H1 (cell line): Measurements from ENCODE around the gene MITF. TPM values are rescaled to one million over a fixed set of nuclear protein-coding genes. Genes with fewer than 3 reads are reported as not detected.

ENCODE experiments used
- CTCF ChIA-PET: fragments of 300-600 bp; sonication (Branson Sonifier 250); formaldehyde crosslinking; loops from one replicate; lab custom pipeline; 2021; ENCODE audit not compliant: partially characterized antibody; lab: Charles Lee
- POLR2A ChIA-PET: fragments of 300-600 bp; sonication (Branson Sonifier 250); formaldehyde crosslinking; loops from one replicate; lab custom pipeline; 2021; ENCODE audit warnings: inconsistent platforms; ENCODE audit not compliant: partially characterized antibody; lab: Charles Lee
- DNase-seq, 2 experiments: peaks; one replicate each; pipeline versions ENCODE4 v3.0.0 to v3.0.0-alpha.2; 2010 to 2022; ENCODE audit warnings: low spot score in 2 of 2, low read depth in 1 of 2, mixed read lengths in 1 of 2
- FAIRE-seq: peaks from 2 replicates; lab custom pipeline; 2011; peaks lifted over from hg19 to GRCh38; lab: Jason Lieb, UNC
- H2AFZ ChIP-seq: 2 replicates; pipeline ENCODE4 v1.8.1; 2012; ENCODE audit warnings: low read length, inconsistent platforms
- H2AK5ac ChIP-seq: 2 replicates; pipeline ENCODE4 v1.6.1; 2013; ENCODE audit warnings: low read depth, low read length
- H2BK120ac ChIP-seq: replicated peaks from 2 replicates; pipeline ENCODE3; 2013; ENCODE audit warnings: low read depth, low read length, inconsistent platforms
- H2BK12ac ChIP-seq: 2 replicates; pipeline ENCODE4 v1.6.1; 2013; ENCODE audit warnings: low read depth, low read length
- H2BK15ac ChIP-seq: 2 replicates; pipeline ENCODE4 v1.6.1; 2013; ENCODE audit warnings: low read length
- H2BK20ac ChIP-seq: 2 replicates; pipeline ENCODE4 v1.6.1; 2013; ENCODE audit warnings: low read length
- H2BK5ac ChIP-seq: 2 replicates; pipeline ENCODE4 v1.6.1; 2013; ENCODE audit warnings: low read depth, low read length
- H3K14ac ChIP-seq: 2 replicates; pipeline ENCODE4 v1.6.1; 2013; ENCODE audit warnings: inconsistent platforms; ENCODE audit not compliant: insufficient read length
- H3K18ac ChIP-seq: 2 replicates; pipeline ENCODE4 v1.6.1; 2013; ENCODE audit warnings: low read length; ENCODE audit errors: extremely low read depth
- H3K23ac ChIP-seq: 2 replicates; pipeline ENCODE4 v1.6.1; 2013; ENCODE audit warnings: inconsistent platforms; ENCODE audit not compliant: insufficient read length
- H3K23me2 ChIP-seq: 2 replicates; pipeline ENCODE4 v1.6.1; 2013; ENCODE audit warnings: low read depth, low read length
- H3K27ac ChIP-seq: 2 replicates; pipeline ENCODE4 v1.6.1; 2011; ENCODE audit warnings: low read depth, low read length, inconsistent platforms
- H3K27me3 ChIP-seq, 4 experiments: replicated peaks in 1 of 4; 1 replicate in 1 of 4; 2 replicates in 3 of 4; pipeline versions ENCODE4 v1.6.1 to v1.8.1; 2011 to 2013; ENCODE audit warnings: low read length in 3 of 4, mild to moderate bottlenecking in 3 of 4, inconsistent platforms in 2 of 4, mixed read lengths in 2 of 4, moderate library complexity in 1 of 4; ENCODE audit not compliant: control insufficient read depth in 3 of 4, insufficient read depth in 3 of 4; ENCODE audit errors: extremely low read depth in 1 of 4
- H3K36me3 ChIP-seq, 4 experiments: 2 replicates each; pipeline versions ENCODE4 v1.6.1 to v1.8.1; 2011 to 2013; ENCODE audit warnings: mild to moderate bottlenecking in 4 of 4, low read length in 3 of 4, moderate library complexity in 2 of 4, control low read depth in 1 of 4, inconsistent platforms in 1 of 4; ENCODE audit not compliant: insufficient read depth in 4 of 4, control insufficient read depth in 2 of 4
- H3K4ac ChIP-seq: replicated peaks from 2 replicates; pipeline ENCODE3; 2013; ENCODE audit warnings: low read length, low read depth, mixed read lengths, inconsistent platforms; ENCODE audit not compliant: insufficient read length
- H3K4me1 ChIP-seq, 4 experiments: replicated peaks in 1 of 4; 1 replicate in 1 of 4; 2 replicates in 3 of 4; pipeline versions ENCODE4 v1.6.1 to v1.8.1; 2011 to 2013; ENCODE audit warnings: low read length in 3 of 4, inconsistent platforms in 2 of 4, mixed read lengths in 1 of 4; ENCODE audit not compliant: insufficient read depth in 4 of 4, control insufficient read depth in 3 of 4
- H3K4me2 ChIP-seq, 2 experiments: 2 replicates each; pipeline versions ENCODE4 v1.6.1 to v1.8.1; 2011 to 2013; ENCODE audit warnings: low read depth in 2 of 2, low read length in 2 of 2, control low read depth in 1 of 2, inconsistent platforms in 1 of 2, mild to moderate bottlenecking in 1 of 2; ENCODE audit not compliant: insufficient read depth in 1 of 2
- H3K4me3 ChIP-seq, 4 experiments: fragments of 200-600, 300-600 bp in 1 of 4; sonication (generic), shearing (Covaris generic), sonication (Bioruptor Twin) in 1 of 4; 2 replicates each; pipeline versions ENCODE4 v1.5.1 to v1.8.1; 2011 to 2016; ENCODE audit warnings: low read length in 4 of 4, low read depth in 3 of 4, control low read depth in 2 of 4, inconsistent platforms in 2 of 4, mild to moderate bottlenecking in 2 of 4, mixed read lengths in 1 of 4, moderate library complexity in 1 of 4; ENCODE audit not compliant: insufficient read depth in 2 of 4; ENCODE audit errors: extremely low read depth in 1 of 4
- H3K56ac ChIP-seq: replicated peaks from 2 replicates; pipeline ENCODE3; 2013; ENCODE audit warnings: low read depth, mild to moderate bottlenecking, mixed read lengths, low read length, inconsistent platforms; ENCODE audit not compliant: insufficient read length
- H3K79me1 ChIP-seq: 2 replicates; pipeline ENCODE4 v1.6.1; 2013; ENCODE audit warnings: low read depth, low read length, control low read depth
- H3K79me2 ChIP-seq, 2 experiments: 2 replicates each; pipeline versions ENCODE4 v1.6.1 to v1.8.1; 2012 to 2013; ENCODE audit warnings: low read length in 2 of 2, mild to moderate bottlenecking in 2 of 2, inconsistent platforms in 1 of 2; ENCODE audit not compliant: insufficient read depth in 2 of 2, control insufficient read depth in 1 of 2
- H3K9ac ChIP-seq, 4 experiments: replicated peaks in 1 of 4; 1 replicate in 1 of 4; 2 replicates in 3 of 4; pipeline versions ENCODE4 v1.6.1 to v1.8.1; 2011 to 2013; ENCODE audit warnings: low read depth in 3 of 4, low read length in 3 of 4, control low read depth in 2 of 4, mild to moderate bottlenecking in 2 of 4, moderate library complexity in 2 of 4, inconsistent platforms in 1 of 4; ENCODE audit errors: extremely low read depth in 1 of 4
- H3K9me3 ChIP-seq, 2 experiments: 2 replicates each; pipeline versions ENCODE4 v1.6.1 to v1.8.1; 2012 to 2013; ENCODE audit warnings: mild to moderate bottlenecking in 2 of 2, moderate library complexity in 2 of 2, control low read depth in 1 of 2, inconsistent platforms in 1 of 2, low read depth in 1 of 2, low read length in 1 of 2, mixed read lengths in 1 of 2; ENCODE audit not compliant: insufficient read depth in 2 of 2
- H4K20me1 ChIP-seq, 2 experiments: replicated peaks in 1 of 2; 2 replicates each; pipeline versions ENCODE3 to v1.8.1; 2011 to 2013; ENCODE audit warnings: inconsistent platforms in 2 of 2, low read length in 2 of 2, mild to moderate bottlenecking in 1 of 2; ENCODE audit not compliant: insufficient read depth in 2 of 2, control insufficient read depth in 1 of 2
- H4K5ac ChIP-seq: 2 replicates; pipeline ENCODE4 v1.6.1; 2013; ENCODE audit warnings: low read length, low read depth, mixed read lengths, inconsistent platforms; ENCODE audit not compliant: insufficient read length
- H4K8ac ChIP-seq: 2 replicates; pipeline ENCODE4 v1.8.0; 2013; ENCODE audit warnings: mild to moderate bottlenecking, moderate library complexity, low read length, inconsistent platforms; ENCODE audit not compliant: insufficient read depth; ENCODE audit errors: extremely low read depth
- H4K91ac ChIP-seq: replicated peaks from 2 replicates; pipeline ENCODE3; 2013; ENCODE audit warnings: low read length, mixed read lengths, inconsistent platforms; ENCODE audit not compliant: insufficient read length
- E2F6 ChIP-seq: IDR thresholded peaks from 2 replicates; pipeline ENCODE4 v1.6.1; 2012; ENCODE audit warnings: inconsistent platforms
- EGR1 ChIP-seq: IDR thresholded peaks from 2 replicates; pipeline ENCODE4 v1.6.1; 2011; ENCODE audit warnings: low read depth, low read length, borderline replicate concordance
- EZH2 ChIP-seq: fragments of 200-600 bp; sonication (generic); IDR thresholded peaks from 2 replicates; pipeline ENCODE4 v1.7.1; 2012; ENCODE audit warnings: low read depth, mild to moderate bottlenecking, moderate library complexity, low read length, inconsistent platforms; ENCODE audit not compliant: severe bottlenecking
- HDAC2 ChIP-seq, 2 experiments: fragments of 300-600 bp in 1 of 2; sonication (generic) in 1 of 2; IDR thresholded peaks; 2 replicates each; pipeline ENCODE4 v1.6.1; 2011 to 2012; ENCODE audit warnings: low read depth in 2 of 2, low read length in 2 of 2, mild to moderate bottlenecking in 2 of 2, moderate library complexity in 2 of 2, borderline replicate concordance in 1 of 2, inconsistent platforms in 1 of 2
- MAFK ChIP-seq: IDR thresholded peaks from 2 replicates; pipeline ENCODE4 v1.6.1; 2012; ENCODE audit warnings: low read depth, mild to moderate bottlenecking, improper control_type of control experiment, low read length
- YY1 ChIP-seq: IDR thresholded peaks from 2 replicates; pipeline ENCODE4 v1.6.1; 2011; ENCODE audit warnings: low read depth, mild to moderate bottlenecking, low read length
- ZNF274 ChIP-seq: IDR thresholded peaks from 2 replicates; pipeline ENCODE4 v1.7.0; 2012; ENCODE audit warnings: low read length, borderline replicate concordance; ENCODE audit errors: extremely low read depth
- WGBS, 2 experiments: shearing (Covaris generic) in 1 of 2; methylation state at CpG; one replicate each; pipeline versions ENCODE4 v1.1.6 to v1.1.7; 2013 to 2015; ENCODE audit warnings: low lambda C conversion rate in 2 of 2, mixed read lengths in 2 of 2, inconsistent platforms in 1 of 2, low coverage in 1 of 2, missing lambda C conversion rate in 1 of 2; ENCODE audit not compliant: insufficient replicate concordance in 2 of 2, insufficient coverage in 1 of 2, insufficient read length in 1 of 2; ENCODE audit errors: extremely low coverage in 1 of 2, missing lambda C conversion rate in 1 of 2; 5-methylcytosine and 5-hydroxymethylcytosine counted together
- polyA plus RNA-seq, 7 experiments: library from polyadenylated mRNA; depleted of rRNA in 3 of 7; stranded (reverse) in 5 of 7; unstranded in 2 of 7; fragments of >200 nt in 5 of 7; fragments of 200-250 nt in 2 of 7; gene quantifications; 1 replicate in 5 of 7; 2 replicates in 1 of 7; 4 replicates in 1 of 7; pipeline versions ENCODE4 v1.2.1 to v1.2.3, GENCODE V29; 2011 to 2013; ENCODE audit warnings: missing spikeins in 2 of 7, mixed read lengths in 2 of 7
- total RNA-seq: library from RNA; stranded (reverse); fragmentation: NEBNext Ultra II Directional; extraction: Animal tissue kit (Norgen Biotek cat#: 25700); gene quantifications from 2 replicates; pipeline ENCODE4 v1.2.1, GENCODE V29; 2021

Gene MITF
- total and polyA plus RNA-seq, 2 of the 8 experiments (the other 6 are each of a cell fraction or from before 2014, with no cell fraction given), result 0.53 to 1.4 TPM

GRCh38 chr3:69921651-69922050 is 182.4 kb downstream of the MITF start:
- Histone ChIP-seq H3K79me1 (no peaks in the 10 kb centered on the region), H4K91ac (no peak overlapping the region), H4K20me1 (no peaks in the 10 kb centered on the region), H3K27me3 (no peaks in the 10 kb centered on the region), H3K56ac (no peak overlapping the region), H3K23me2 (no peaks in the 10 kb centered on the region), H3K27ac (no peak overlapping the region), H4K5ac (no peak overlapping the region), H2BK5ac (no peak overlapping the region), H3K9ac (no peak overlapping the region), H2AK5ac (no peak overlapping the region), H2BK12ac (no peak overlapping the region), H2BK120ac (no peak overlapping the region), H4K8ac (no peak overlapping the region), H3K4ac (no peak overlapping the region), H3K4me2 (no peak overlapping the region), H3K9me3 (no peaks in the 10 kb centered on the region), H3K4me3 (no peak overlapping the region), H3K18ac (no peak overlapping the region), H3K23ac (no peak overlapping the region), H2BK20ac (no peak overlapping the region), H3K14ac (no peak overlapping the region), H3K79me2 (no peaks in the 10 kb centered on the region), H2BK15ac (no peak overlapping the region), H2AFZ (no peak overlapping the region), H3K4me1 (no peaks in the 10 kb centered on the region), H3K36me3 (no peaks in the 10 kb centered on the region)
- ChIA-PET CTCF (interaction anchor here (0.7 to 3.6 kb wide), 7 partner anchors 7 to 244 kb away, joined by 3 to 17 read pairs (median 5); no protein-coding TSS in a partner anchor), POLR2A (no interaction called here)
- TF ChIP-seq YY1 (no peak), MAFK (no peak), EZH2 (no peak), E2F6 (no peak), EGR1 (no peak), ZNF274 (no peak), HDAC2 (IDR thresholded peaks at IDR 0.05; ENCODE audit: borderline replicate concordance in 1 of 2, low read depth in 2 of 2, low read length in 2 of 2) (no peak)
- 93% methylated on average over 6 of the region's 6 CpGs; no CpG with 5 or more reads in 1 of the 2 experiments for WGBS, 2 experiments
- DNase-seq, result no peak
- FAIRE-seq, result no peak
